HT-29 (cell line): ENCODE results near the gene NPPC. TPM values are rescaled to one million over a fixed set of nuclear protein-coding genes. Genes with fewer than 3 reads are reported as not detected.
A peak's percentile ranks its signal among the peaks of the same experiment; 100 is the strongest.
"Not testable (repeated sequence)": the region's sequence is repeated elsewhere in the genome, so short reads cannot be mapped to it uniquely, and the experiment has no call there.

Experiments
- DNase-seq: peaks from one replicate; pipeline ENCODE4 v3.0.0-alpha.2; 2015; ENCODE audit warnings: low spot score
- small RNA-seq: library from RNA; depleted of rRNA; stranded (forward); fragments of <200 nt; gene quantifications from one replicate; pipeline ENCODE3, GENCODE V24; 2014
- total RNA-seq: library from RNA; depleted of rRNA; stranded (reverse); fragments of >200 nt; shearing (Covaris generic); gene quantifications from 2 replicates; pipeline ENCODE4 v1.2.3, GENCODE V29; 2014; rRNA removed

The NPPC gene
- total RNA-seq, 1 experiment from 2014 or later = not detected

DNA sequence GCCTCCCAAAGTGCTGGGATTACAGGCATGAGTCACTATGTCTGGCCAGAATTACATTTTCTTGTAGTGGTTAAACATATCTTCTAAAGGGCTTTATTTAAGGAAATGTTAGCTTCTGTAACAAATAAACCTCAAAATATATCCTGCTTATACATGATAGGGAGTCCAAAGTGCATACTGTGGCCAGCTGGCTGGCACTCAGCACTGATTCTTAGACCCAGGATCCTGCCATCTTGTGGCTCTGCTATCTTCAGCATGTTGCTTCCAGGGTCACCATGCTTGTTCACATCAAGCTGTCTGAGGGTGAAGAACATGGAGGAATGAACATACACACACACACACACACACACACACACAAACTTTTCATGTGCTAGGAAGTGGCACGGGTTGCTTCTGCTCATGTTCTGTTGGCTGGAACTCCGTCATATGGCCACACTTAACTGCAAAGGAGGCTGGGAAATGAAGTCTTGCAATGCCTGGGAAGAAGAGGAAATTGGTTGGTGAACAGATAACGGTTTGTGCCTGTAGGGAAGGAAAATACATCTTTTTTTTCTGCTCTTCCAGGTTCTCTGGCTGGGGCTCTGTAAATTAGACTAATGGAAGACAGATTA, 40.0 kb downstream of the NPPC start:
- DNase-seq = no peak

DNA sequence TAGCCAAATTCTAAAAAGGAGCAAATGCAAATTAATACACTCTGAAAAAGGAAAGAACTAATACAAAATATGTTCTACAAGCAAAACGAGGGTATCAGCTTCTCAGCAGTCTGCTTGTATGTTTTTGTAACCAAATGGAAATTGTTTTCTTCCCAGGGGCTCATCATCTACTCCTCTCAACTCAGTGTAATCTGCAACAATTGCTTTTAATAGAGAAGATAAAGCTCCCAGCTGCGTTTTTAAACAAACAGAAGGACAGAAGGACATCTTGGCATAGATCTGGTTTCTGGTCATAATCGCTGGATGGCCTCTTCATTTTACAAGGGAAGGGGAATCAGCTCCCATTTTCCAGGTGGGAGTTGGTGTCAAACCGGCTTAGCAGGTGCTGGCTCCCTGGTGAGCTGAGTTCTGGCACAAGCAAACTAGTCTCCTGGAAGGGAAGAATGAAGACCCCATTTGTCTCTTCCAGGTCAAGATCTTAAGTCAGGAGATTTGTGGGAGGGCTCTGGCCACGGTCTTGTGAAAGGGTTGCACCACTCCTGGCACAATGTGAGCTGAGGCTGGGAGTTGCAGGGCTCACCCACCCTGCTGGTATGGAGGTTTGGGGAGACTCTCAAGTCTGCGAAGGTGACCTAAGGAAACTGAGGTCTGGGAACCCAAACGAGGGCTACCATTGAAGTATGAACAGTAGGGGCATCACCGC, 41.6 kb downstream of the NPPC start:
- DNase-seq = no peak

DNA sequence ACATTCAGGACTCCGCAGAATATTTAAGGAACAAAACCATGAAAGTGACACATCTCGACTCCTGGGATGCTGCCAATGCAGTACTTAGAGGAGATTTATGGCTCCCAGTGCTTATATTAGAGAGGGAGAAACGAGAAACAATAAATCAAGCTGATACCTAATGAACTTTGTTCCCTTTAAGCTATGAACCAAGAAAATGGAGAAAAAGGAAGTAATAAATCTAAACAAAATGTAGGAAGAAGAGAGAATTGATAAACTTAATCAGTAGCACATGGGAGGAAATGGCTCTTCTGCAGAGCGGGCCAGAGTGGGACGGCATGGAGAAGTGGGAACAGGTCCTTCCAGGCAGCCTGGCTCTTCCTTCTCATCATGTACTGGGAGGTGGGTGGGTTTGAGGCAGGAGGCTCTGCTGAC, 42.7 kb downstream of the NPPC start:
- peak; percentile 59 for DNase-seq

DNA sequence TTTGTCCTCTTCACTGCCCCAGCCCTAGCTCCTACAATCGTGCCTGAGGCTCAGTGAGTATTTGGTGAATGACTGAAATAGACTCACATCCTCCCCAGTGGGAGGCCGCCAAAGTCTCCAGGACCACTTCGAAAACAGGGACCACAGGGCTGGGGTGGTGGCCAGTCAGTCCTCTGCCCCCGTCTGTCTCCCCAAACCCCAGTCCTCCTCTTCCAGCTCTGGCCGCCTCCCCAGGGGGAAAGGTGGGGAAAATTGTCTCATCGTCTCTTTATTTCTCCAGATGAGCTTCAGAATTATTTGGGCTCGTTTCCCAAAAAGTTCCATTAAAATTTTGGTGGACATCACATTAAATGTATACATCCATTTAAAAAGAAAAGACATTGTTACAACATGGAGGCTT, 43.5 kb downstream of the NPPC start:
- no peak for DNase-seq

DNA sequence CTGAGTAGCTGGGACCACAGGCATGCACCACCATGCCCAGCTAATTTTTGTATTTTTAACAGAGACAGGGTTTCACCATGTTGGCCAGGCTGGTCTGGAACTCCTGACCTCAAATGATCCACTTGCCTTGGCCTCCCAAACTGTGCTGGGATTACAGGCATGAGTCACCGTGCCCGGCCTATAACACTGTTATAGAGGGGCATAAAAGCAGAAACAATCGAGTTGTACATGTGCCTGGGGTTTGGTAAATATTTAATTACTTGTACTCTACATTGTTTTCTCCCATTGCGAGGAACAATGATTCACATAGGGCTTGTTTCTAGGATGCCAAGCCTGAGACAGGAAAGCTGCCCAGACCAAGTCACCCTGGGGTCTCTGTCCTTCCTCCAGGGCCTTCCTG, 45.8 kb downstream of the NPPC start:
- not testable (repeated sequence) for DNase-seq

DNA sequence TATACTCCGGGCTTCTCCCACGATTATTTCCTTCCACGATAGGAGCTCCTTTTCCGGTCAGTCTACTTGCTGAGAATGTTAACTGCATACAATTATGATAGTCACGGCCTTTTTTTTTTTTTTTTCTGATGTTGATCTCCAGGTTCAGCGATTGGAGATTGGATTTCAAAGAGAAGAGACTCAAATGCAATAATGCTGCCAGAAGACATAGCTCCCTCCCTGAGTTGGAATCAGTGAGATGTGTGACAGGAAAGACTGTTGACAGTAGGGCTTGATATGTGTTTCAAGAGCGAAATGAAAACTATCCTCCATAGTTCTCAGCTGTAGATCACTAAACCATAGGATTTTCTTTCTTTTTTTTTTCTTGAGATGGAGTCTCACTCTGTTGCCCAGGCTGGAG, 47.0 kb downstream of the NPPC start:
- no peak for DNase-seq

DNA sequence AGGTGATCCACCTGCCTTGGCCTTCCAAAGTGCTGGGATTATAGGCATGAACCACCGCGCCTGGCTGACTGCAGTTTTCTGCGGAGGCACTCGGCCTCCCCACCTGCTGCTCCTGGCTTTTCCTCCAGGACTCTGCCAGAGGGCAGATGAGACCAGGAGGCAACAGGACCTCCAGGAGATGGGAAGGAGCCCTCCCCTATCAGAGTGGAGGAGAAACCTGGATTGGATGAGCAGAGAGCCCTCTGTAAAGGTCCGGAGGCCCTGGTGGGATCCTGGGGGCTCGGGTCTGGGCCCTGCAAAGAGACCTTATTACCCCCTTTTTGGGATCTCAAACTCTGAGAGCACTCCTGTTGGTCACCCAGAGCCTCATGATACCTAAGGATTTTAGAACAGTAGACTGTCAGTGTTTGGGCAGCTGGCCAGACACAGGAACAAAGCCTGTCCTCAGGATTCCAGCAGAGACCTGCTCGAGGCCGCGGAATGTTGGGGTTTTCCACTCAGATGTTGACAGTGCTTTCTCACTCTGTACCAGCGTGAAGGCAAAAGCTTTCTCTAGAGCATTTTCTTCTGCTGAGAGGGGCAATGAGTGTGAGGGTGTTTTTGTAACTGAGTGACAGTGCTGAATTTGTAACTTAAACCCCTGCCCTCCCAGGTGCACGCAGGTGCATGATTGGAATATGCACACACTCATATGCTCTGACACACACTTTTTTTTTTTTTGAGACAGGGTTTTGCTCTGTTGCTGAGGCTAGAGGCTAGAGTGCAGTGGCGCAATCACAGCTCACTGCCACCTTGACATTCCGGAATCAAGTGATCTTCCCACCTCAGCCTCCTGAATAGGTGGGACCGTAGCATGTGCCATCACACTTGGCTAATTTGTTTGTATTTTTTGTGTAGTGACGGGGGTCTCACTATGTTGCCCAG, 48.4 kb downstream of the NPPC start:
- peak; percentile 45 for DNase-seq

DNA sequence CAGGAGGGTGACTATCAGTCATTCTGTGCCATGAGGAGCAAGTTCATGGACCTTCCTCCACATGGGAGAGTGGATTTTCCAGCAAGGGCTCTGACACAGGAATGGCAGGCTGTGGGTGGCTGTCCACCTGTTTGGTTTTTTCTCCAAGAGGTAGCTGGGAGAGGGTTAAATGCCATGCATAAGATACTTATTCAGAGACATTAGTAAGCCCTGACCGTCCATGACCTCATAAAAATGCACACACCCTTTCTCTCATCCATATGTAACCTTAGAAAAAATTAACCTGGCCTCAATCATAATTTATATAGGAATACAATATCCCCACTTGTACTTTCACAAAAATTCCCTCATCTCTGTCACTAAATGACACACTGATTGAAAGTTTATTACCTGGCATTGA, 51.3 kb downstream of the NPPC start:
- DNase-seq = no peak

Small RNA genes lying within 50 kb of the gene (small RNA-seq; reads per million reads assigned to genes)
- not detected for gene MIR1471

Other genes starting within 250 kb of the NPPC start
- 1,191 and 1,224 TPM in 2 replicates for gene PTMA, start 217.9 kb downstream of the NPPC start, total RNA-seq
- 8.2 and 10.6 TPM in 2 replicates for gene PDE6D, start 145.1 kb downstream of the NPPC start, total RNA-seq
- 35.4 and 40.3 TPM in 2 replicates for gene COPS7B, start 140.0 kb downstream of the NPPC start, total RNA-seq
- 24.3 and 29.4 TPM in 2 replicates for gene DIS3L2, start 35.3 kb upstream of the NPPC start, total RNA-seq